Transverse colon (tissue), 4 donors: ENCODE data around the gene TPPP3. TPM values are rescaled to one million over a fixed set of nuclear protein-coding genes. Genes with fewer than 3 reads are reported as not detected.

Experiments
- DNase-seq: peaks from one replicate; pipeline ENCODE4 v3.0.0-alpha.2; 2019
- H3K27ac ChIP-seq, 4 donors: fragments of 200-600 bp; sonication (generic); 2 replicates each; pipeline ENCODE4 v1.5.1; 2016 to 2018; ENCODE audit warnings: inconsistent platforms in 4 of 4
- H3K27me3 ChIP-seq: fragments of 200-600 bp; sonication (generic); 2 replicates; pipeline ENCODE4 v1.5.1; 2017; ENCODE audit warnings: inconsistent platforms
- H3K36me3 ChIP-seq, 4 donors: fragments of 200-600 bp; sonication (generic); 2 replicates each; pipeline ENCODE4 v1.5.1; 2017 to 2019; ENCODE audit warnings: inconsistent platforms in 4 of 4
- H3K4me1 ChIP-seq, 4 donors: fragments of 200-600 bp; sonication (generic); 2 replicates each; pipeline ENCODE4 v1.5.1; 2017 to 2020; ENCODE audit warnings: inconsistent platforms in 4 of 4
- H3K4me3 ChIP-seq, 4 donors: fragments of 200-600 bp; sonication (generic); 1 replicate in 1 of 4; 2 replicates in 3 of 4; pipeline versions ENCODE4 v1.5.1 to v1.6.1; 2017 to 2019; ENCODE audit warnings: inconsistent platforms in 4 of 4
- H3K9me3 ChIP-seq, 2 donors: fragments of 200-600 bp; sonication (generic); 2 replicates each; pipeline ENCODE4 v1.5.1; 2017 to 2019; ENCODE audit warnings: inconsistent platforms in 2 of 2
- CTCF ChIP-seq, 5 experiments: fragments of 200-600 bp in 3 of 5; fragments of 450-650 bp in 2 of 5; sonication (generic) in 3 of 5; IDR thresholded peaks; 1 replicate in 2 of 5; 2 replicates in 3 of 5; pipeline ENCODE4 v1.5.1; 2016 to 2017; ENCODE audit warnings: antibody characterized with exemption in 5 of 5, inconsistent platforms in 3 of 5, mild to moderate bottlenecking in 2 of 5, moderate library complexity in 1 of 5
- EP300 ChIP-seq: sonication (generic); formaldehyde crosslinking; IDR thresholded peaks from one replicate; pipeline ENCODE4 v1.6.1; 2017; ENCODE audit warnings: antibody characterized with exemption, low read depth
- POLR2A ChIP-seq: fragments of 450-650 bp; IDR thresholded peaks from one replicate; pipeline ENCODE4 v1.6.1; 2016; ENCODE audit warnings: antibody characterized with exemption, mild to moderate bottlenecking, moderate library complexity
- POLR2AphosphoS5 ChIP-seq, 3 donors: sonication (generic); formaldehyde crosslinking; IDR thresholded peaks; one replicate each; pipeline ENCODE4 v1.6.1; 2016; ENCODE audit warnings: antibody characterized with exemption in 3 of 3
- WGBS, 2 donors: methylation state at CpG; one replicate each; pipeline ENCODE4 v1.1.5; 2018; ENCODE audit warnings: low coverage in 1 of 2; 5-methylcytosine and 5-hydroxymethylcytosine counted together
- in situ Hi-C, 4 donors: fragments of 200-750 bp; cut with MboI; loops; one replicate each; pipeline versions ENCODE4 v1.15.0 to v1.15.1; 2017; ENCODE audit warnings: low sequenced_read_pairs in 3 of 4, low pct_ligation_motif_present in 1 of 4, low pct_unique_long_range_greater_than_20kb in 1 of 4
- intact Hi-C: fragments of 100-400 bp; cut with DNase I; formaldehyde crosslinking; loops from one replicate; pipeline ENCODE4 v1.15.1; 2023; ENCODE audit warnings: low total_unique reads
- total RNA-seq, 4 donors: library from RNA; depleted of rRNA; stranded (reverse); fragments of >200 nt; gene quantifications; one replicate each; pipeline ENCODE4 v1.1.0, GENCODE V29; 2016

Gene TPPP3
- total RNA-seq, 4 donors from 2014 or later: 3.5 to 20.9 (median 5.7) TPM; not detected in 1

DNA sequence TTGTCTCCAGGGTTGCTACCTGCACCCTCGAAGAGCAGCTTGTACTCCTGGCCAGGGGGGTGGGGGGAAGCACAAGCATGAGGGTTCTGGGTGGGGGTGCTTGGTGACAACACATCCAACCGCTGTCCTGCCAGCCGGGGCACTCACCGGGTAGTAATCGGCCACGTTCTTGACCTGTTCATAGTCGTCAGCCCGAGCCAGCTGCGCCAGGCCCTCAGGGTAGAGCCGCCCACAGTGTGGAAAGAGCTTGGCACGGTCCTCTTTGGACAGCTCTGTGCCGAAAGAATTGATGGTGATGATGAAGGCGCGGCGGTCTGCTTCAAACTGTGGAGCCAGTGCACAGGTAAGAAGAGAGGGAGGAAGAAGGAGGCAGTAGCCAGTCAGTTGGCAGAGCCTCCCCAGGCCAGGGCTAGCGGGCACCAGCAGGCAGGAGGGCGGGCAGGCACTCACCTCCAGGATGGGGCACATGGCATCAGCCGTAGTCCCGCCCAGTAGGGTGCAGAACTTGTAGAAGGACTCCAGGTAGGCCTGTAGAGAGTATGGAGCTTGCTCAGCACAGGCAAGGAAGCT, 45.6 kb upstream of the TPPP3 start:
- intact Hi-C loops: no loop called here
- no peaks in the 10 kb centered on the region for H3K9me3 ChIP-seq
- in situ Hi-C loops: no loop called here
- WGBS, 2 donors: 98% methylated on average over 16 of the region's 19 CpGs; no CpG with 5 or more reads in 1 of the 2 donors
- DNase-seq: no peak
- H3K27me3 ChIP-seq: no peaks in the 10 kb centered on the region
- H3K27ac ChIP-seq: peak overlapping the region; percentile 86 to 90 (median 86)
- H3K36me3 ChIP-seq: peaks cover 0 to 22% (median 2%) of the 10 kb centered on the region in 4 donors
- peaks cover 30 to 37% (median 34%) of the 10 kb centered on the region in 4 donors for H3K4me1 ChIP-seq
- TF ChIP-seq POLR2AphosphoS5 (IDR thresholded peaks at IDR 0.05) (peak in 1 of 3 donors; percentile 26), CTCF (IDR thresholded peaks at IDR 0.05) (no peak)
- H3K4me3 ChIP-seq: no peak overlapping the region

DNA sequence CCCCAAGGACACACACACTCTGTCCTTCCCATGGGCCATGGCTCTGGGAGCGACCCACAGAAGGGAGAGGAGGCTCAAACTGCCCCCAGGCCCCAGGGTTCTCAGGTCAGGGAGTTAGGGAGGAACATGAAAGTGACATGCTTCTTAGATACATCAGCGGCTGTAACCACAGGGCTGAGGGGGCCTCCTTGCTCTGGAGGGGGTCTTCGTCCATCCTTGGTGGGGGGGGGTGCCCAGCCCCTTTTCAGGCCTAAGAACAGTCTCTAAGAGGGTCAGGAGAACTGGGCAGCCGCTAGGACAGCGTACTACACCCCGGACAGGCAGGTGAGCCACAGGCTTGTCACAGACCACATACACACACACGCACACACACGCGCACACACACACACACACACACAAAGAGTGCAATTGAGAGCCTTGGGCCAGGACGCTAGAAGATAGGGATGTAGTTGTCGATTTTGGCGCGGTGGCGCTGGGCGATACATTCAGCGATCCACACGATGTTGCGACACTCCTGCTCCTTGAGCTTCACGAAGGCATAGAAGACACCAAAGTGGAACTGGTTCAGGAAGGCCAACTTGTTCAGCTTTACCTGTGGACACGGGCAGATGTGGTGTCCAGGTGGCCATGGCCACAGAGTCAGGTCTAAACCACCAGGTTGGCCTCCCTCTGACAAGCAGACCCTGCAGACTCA, 44.9 kb upstream of the TPPP3 start:
- intact Hi-C loops (no loop called here), in situ Hi-C loops (no loop called here)
- DNase-seq: no peak
- H3K27me3 ChIP-seq: no peaks in the 10 kb centered on the region
- 93% methylated on average over 12 to 20 of the region's 20 CpGs for WGBS, 2 donors
- TF ChIP-seq EP300 (no peak), POLR2AphosphoS5 (IDR thresholded peaks at IDR 0.05) (peak in 2 of 3 donors; percentile 2 to 7), POLR2A (no peak), CTCF (IDR thresholded peaks at IDR 0.05) (no peak)
- peak overlapping the region in 3 of 4 donors; percentile 11 to 90 (median 51) for H3K27ac ChIP-seq
- no peaks in the 10 kb centered on the region for H3K9me3 ChIP-seq
- peaks cover 25 to 35% (median 28%) of the 10 kb centered on the region in 4 donors for H3K4me1 ChIP-seq
- H3K4me3 ChIP-seq: no peak overlapping the region
- H3K36me3 ChIP-seq: peaks cover 0 to 22% (median 2%) of the 10 kb centered on the region in 4 donors

- 67% methylated on average over 3 of the region's 4 CpGs; no CpG with 5 or more reads in 1 of the 2 donors for WGBS, 2 donors
- Histone ChIP-seq H3K4me1 (peaks cover 18 to 28% (median 22%) of the 10 kb centered on the region in 4 donors), H3K36me3 (peaks cover 0 to 22% (median 2%) of the 10 kb centered on the region in 4 donors), H3K27me3 (no peaks in the 10 kb centered on the region), H3K9me3 (no peaks in the 10 kb centered on the region), H3K4me3 (no peak overlapping the region), H3K27ac (peak overlapping the region in 3 of 4 donors; percentile 11 to 90 (median 51))
- intact Hi-C loops (no loop called here), in situ Hi-C loops (no loop called here)
- DNase-seq: no peak
- TF ChIP-seq CTCF (IDR thresholded peaks at IDR 0.05) (no peak), POLR2AphosphoS5 (IDR thresholded peaks at IDR 0.05) (no peak), EP300 (no peak)
Measured at GRCh38 chr16:67437513-67437912, 44.2 kb upstream of the TPPP3 start.

GRCh38 chr16:67436640-67437193, 43.4 kb upstream of the TPPP3 start:
- 95% methylated on average over 23 of the region's 23 CpGs; no CpG with 5 or more reads in 1 of the 2 donors for WGBS, 2 donors
- Histone ChIP-seq H3K9me3 (no peaks in the 10 kb centered on the region), H3K27me3 (no peaks in the 10 kb centered on the region), H3K36me3 (peaks cover 0 to 22% (median 2%) of the 10 kb centered on the region in 4 donors), H3K27ac (peak overlapping the region in 1 of 4 donors; percentile 3), H3K4me1 (peaks cover 14 to 26% (median 19%) of the 10 kb centered on the region in 4 donors), H3K4me3 (no peak overlapping the region)
- DNase-seq: no peak
- intact Hi-C loops (no loop called here), in situ Hi-C loops (no loop called here)
- TF ChIP-seq POLR2AphosphoS5 (IDR thresholded peaks at IDR 0.05) (peak in 2 of 3 donors; percentile 21 to 30), CTCF (IDR thresholded peaks at IDR 0.05) (no peak), POLR2A (peak; percentile 19)
